ENCODE measurements around the gene RPS6KL1. TPM values are rescaled to one million over a fixed set of nuclear protein-coding genes. Genes with fewer than 3 reads are reported as not detected.

The RPS6KL1 gene
- total and polyA plus RNA-seq, 2 experiments from 2014 or later, result 5.6 to 6.5 TPM

GRCh38 chr14:74951443-74952179, 28.6 kb upstream of the RPS6KL1 start:
- H3K27ac ChIP-seq (ENCODE audit: low read depth), result no peak overlapping the region
- Mint-ChIP-seq H3K36me3 (ENCODE audit: low read depth) (no peaks in the 10 kb centered on the region; the same call in 2 of the 3 replicates), H3K27me3 (ENCODE audit: insufficient read depth, low read depth, poor library complexity) (peaks cover 17% of the 10 kb centered on the region), H3K4me3 (no peak overlapping the region), H3K4me1 (peaks cover 12% of the 10 kb centered on the region; the same call in 2 of the 3 replicates), H3K27ac (no peak overlapping the region), H3K9me3 (no peaks in the 10 kb centered on the region; the same call in 2 of the 3 replicates)
- H3K36me3 ChIP-seq (ENCODE audit: insufficient read depth), result no peaks in the 10 kb centered on the region
- no peak overlapping the region for H2AFZ ChIP-seq
- H3K9me2 ChIP-seq (ENCODE audit: insufficient read depth), result no peaks in the 10 kb centered on the region
- H3F3A ChIP-seq (replicated peaks; ENCODE audit: low read depth), result no peaks in the 10 kb centered on the region; the same call in 1 of the 2 replicates
- TF ChIP-seq, protein P1, sequence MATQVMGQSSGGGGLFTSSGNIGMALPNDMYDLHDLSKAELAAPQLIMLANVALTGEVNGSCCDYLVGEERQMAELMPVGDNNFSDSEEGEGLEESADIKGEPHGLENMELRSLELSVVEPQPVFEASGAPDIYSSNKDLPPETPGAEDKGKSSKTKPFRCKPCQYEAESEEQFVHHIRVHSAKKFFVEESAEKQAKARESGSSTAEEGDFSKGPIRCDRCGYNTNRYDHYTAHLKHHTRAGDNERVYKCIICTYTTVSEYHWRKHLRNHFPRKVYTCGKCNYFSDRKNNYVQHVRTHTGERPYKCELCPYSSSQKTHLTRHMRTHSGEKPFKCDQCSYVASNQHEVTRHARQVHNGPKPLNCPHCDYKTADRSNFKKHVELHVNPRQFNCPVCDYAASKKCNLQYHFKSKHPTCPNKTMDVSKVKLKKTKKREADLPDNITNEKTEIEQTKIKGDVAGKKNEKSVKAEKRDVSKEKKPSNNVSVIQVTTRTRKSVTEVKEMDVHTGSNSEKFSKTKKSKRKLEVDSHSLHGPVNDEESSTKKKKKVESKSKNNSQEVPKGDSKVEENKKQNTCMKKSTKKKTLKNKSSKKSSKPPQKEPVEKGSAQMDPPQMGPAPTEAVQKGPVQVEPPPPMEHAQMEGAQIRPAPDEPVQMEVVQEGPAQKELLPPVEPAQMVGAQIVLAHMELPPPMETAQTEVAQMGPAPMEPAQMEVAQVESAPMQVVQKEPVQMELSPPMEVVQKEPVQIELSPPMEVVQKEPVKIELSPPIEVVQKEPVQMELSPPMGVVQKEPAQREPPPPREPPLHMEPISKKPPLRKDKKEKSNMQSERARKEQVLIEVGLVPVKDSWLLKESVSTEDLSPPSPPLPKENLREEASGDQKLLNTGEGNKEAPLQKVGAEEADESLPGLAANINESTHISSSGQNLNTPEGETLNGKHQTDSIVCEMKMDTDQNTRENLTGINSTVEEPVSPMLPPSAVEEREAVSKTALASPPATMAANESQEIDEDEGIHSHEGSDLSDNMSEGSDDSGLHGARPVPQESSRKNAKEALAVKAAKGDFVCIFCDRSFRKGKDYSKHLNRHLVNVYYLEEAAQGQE (IDR thresholded peaks at IDR 0.05; ENCODE audit: unreplicated experiment), result no peak
- TF ChIP-seq NANOG (IDR thresholded peaks at IDR 0.05; ENCODE audit: borderline replicate concordance), result no peak
- TF ChIP-seq CREB1 (CRISPR knock-in tag; IDR thresholded peaks at IDR 0.05; ENCODE audit: low read depth), result no peak
- TF ChIP-seq, protein P2, sequence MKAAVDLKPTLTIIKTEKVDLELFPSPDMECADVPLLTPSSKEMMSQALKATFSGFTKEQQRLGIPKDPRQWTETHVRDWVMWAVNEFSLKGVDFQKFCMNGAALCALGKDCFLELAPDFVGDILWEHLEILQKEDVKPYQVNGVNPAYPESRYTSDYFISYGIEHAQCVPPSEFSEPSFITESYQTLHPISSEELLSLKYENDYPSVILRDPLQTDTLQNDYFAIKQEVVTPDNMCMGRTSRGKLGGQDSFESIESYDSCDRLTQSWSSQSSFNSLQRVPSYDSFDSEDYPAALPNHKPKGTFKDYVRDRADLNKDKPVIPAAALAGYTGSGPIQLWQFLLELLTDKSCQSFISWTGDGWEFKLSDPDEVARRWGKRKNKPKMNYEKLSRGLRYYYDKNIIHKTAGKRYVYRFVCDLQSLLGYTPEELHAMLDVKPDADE (IDR thresholded peaks at IDR 0.05), result no peak
- TF ChIP-seq, protein P3, sequence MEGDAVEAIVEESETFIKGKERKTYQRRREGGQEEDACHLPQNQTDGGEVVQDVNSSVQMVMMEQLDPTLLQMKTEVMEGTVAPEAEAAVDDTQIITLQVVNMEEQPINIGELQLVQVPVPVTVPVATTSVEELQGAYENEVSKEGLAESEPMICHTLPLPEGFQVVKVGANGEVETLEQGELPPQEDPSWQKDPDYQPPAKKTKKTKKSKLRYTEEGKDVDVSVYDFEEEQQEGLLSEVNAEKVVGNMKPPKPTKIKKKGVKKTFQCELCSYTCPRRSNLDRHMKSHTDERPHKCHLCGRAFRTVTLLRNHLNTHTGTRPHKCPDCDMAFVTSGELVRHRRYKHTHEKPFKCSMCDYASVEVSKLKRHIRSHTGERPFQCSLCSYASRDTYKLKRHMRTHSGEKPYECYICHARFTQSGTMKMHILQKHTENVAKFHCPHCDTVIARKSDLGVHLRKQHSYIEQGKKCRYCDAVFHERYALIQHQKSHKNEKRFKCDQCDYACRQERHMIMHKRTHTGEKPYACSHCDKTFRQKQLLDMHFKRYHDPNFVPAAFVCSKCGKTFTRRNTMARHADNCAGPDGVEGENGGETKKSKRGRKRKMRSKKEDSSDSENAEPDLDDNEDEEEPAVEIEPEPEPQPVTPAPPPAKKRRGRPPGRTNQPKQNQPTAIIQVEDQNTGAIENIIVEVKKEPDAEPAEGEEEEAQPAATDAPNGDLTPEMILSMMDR (conservative IDR thresholded peaks at IDR 0.05; ENCODE audit: low read depth in 2 of 2), result no peak
- TF ChIP-seq EZH2phosphoT487 (IDR thresholded peaks at IDR 0.05; ENCODE audit: unreplicated experiment), result no peak
- no peak for TF ChIP-seq JUNB (IDR thresholded peaks at IDR 0.05; ENCODE audit: unreplicated experiment)
- TF ChIP-seq STAT1 (IDR thresholded peaks at IDR 0.05; ENCODE audit: unreplicated experiment), result no peak
- no peak for TF ChIP-seq EZH2 (IDR thresholded peaks at IDR 0.05; ENCODE audit: low read depth, unreplicated experiment)
- no peak for TF ChIP-seq ZNF114 (CRISPR knock-in tag; IDR thresholded peaks at IDR 0.05)
- no peak for TF ChIP-seq ZNF331 (CRISPR knock-in tag; IDR thresholded peaks at IDR 0.05; ENCODE audit: low read depth)
- TF ChIP-seq, protein P4, sequence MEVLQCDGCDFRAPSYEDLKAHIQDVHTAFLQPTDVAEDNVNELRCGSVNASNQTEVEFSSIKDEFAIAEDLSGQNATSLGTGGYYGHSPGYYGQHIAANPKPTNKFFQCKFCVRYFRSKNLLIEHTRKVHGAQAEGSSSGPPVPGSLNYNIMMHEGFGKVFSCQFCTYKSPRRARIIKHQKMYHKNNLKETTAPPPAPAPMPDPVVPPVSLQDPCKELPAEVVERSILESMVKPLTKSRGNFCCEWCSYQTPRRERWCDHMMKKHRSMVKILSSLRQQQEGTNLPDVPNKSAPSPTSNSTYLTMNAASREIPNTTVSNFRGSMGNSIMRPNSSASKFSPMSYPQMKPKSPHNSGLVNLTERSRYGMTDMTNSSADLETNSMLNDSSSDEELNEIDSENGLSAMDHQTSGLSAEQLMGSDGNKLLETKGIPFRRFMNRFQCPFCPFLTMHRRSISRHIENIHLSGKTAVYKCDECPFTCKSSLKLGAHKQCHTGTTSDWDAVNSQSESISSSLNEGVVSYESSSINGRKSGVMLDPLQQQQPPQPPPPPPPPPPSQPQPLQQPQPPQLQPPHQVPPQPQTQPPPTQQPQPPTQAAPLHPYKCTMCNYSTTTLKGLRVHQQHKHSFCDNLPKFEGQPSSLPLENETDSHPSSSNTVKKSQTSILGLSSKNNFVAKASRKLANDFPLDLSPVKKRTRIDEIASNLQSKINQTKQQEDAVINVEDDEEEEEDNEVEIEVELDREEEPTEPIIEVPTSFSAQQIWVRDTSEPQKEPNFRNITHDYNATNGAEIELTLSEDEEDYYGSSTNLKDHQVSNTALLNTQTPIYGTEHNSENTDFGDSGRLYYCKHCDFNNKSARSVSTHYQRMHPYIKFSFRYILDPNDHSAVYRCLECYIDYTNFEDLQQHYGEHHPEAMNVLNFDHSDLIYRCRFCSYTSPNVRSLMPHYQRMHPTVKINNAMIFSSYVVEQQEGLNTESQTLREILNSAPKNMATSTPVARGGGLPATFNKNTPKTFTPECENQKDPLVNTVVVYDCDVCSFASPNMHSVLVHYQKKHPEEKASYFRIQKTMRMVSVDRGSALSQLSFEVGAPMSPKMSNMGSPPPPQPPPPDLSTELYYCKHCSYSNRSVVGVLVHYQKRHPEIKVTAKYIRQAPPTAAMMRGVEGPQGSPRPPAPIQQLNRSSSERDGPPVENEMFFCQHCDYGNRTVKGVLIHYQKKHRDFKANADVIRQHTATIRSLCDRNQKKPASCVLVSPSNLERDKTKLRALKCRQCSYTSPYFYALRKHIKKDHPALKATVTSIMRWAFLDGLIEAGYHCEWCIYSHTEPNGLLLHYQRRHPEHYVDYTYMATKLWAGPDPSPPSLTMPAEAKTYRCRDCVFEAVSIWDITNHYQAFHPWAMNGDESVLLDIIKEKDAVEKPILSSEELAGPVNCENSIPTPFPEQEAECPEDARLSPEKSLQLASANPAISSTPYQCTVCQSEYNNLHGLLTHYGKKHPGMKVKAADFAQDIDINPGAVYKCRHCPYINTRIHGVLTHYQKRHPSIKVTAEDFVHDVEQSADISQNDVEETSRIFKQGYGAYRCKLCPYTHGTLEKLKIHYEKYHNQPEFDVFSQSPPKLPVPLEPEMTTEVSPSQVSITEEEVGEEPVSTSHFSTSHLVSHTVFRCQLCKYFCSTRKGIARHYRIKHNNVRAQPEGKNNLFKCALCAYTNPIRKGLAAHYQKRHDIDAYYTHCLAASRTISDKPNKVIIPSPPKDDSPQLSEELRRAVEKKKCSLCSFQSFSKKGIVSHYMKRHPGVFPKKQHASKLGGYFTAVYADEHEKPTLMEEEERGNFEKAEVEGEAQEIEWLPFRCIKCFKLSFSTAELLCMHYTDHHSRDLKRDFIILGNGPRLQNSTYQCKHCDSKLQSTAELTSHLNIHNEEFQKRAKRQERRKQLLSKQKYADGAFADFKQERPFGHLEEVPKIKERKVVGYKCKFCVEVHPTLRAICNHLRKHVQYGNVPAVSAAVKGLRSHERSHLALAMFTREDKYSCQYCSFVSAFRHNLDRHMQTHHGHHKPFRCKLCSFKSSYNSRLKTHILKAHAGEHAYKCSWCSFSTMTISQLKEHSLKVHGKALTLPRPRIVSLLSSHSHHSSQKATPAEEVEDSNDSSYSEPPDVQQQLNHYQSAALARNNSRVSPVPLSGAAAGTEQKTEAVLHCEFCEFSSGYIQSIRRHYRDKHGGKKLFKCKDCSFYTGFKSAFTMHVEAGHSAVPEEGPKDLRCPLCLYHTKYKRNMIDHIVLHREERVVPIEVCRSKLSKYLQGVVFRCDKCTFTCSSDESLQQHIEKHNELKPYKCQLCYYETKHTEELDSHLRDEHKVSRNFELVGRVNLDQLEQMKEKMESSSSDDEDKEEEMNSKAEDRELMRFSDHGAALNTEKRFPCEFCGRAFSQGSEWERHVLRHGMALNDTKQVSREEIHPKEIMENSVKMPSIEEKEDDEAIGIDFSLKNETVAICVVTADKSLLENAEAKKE (CRISPR knock-in tag; IDR thresholded peaks at IDR 0.05), result no peak
- TF ChIP-seq POLR2AphosphoS5 (IDR thresholded peaks at IDR 0.05; ENCODE audit: low read depth), result no peak
- no peak for DNase-seq (ENCODE audit: low spot score)
- no peaks in the 10 kb centered on the region for H3K79me2 ChIP-seq (replicated peaks; ENCODE audit: insufficient read depth)
- H3K4me1 ChIP-seq (ENCODE audit: insufficient read depth), result peaks cover 8% of the 10 kb centered on the region
- no peak for ATAC-seq
- H3K4me3 ChIP-seq, result no peak overlapping the region
- H4K20me1 ChIP-seq (replicated peaks; ENCODE audit: insufficient read depth), result no peaks in the 10 kb centered on the region
- H3K4me2 ChIP-seq, result no peak overlapping the region
- peaks cover 12% of the 10 kb centered on the region; the same call in 1 of the 2 replicates for H3K27me3 ChIP-seq (ENCODE audit: insufficient read depth)
